ENCODE measurements around the gene SUMO2. TPM values are rescaled to one million over a fixed set of nuclear protein-coding genes. Genes with fewer than 3 reads are reported as not detected.
A peak's percentile ranks its signal among the peaks of the same experiment; 100 is the strongest.
"Not testable (repeated sequence)": the region's sequence is repeated elsewhere in the genome, so short reads cannot be mapped to it uniquely, and the experiment has no call there.

Gene SUMO2
- total RNA-seq, 2 donors from 2014 or later: 235 to 254 TPM

DNA sequence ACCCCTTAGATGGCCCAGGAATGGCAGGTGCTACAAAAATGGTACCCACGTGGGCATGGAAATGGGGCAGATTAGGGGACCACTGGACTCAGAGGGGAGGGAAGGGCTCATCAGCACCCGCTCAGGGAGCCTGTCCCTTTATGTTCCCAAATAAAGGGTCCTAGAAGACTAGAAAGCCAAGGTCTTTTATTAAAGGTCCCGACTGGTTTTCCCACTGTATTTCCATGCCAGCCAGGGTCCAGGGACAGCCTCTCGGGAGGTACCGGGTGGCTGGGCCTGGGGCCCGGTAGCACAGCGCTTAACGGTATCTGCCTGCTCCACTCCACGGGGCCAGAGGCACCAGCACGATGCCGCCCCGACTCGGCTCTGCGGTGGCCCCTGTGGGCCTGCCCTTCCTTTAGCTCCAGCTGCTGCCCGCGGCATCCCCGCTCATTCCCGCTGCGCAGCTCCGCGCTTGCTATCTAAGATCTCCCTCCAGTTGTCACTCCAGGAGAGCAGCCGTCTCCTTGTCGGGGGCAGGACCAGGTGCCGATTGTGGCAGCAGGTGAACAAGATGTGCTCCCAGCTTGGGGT is 52.6 kb downstream of the SUMO2 start:
- no peak for ATAC-seq
- intact Hi-C loops (cut with DNase I, micrococcal nuclease): no loop called here
- DNase-seq: no peak

DNA sequence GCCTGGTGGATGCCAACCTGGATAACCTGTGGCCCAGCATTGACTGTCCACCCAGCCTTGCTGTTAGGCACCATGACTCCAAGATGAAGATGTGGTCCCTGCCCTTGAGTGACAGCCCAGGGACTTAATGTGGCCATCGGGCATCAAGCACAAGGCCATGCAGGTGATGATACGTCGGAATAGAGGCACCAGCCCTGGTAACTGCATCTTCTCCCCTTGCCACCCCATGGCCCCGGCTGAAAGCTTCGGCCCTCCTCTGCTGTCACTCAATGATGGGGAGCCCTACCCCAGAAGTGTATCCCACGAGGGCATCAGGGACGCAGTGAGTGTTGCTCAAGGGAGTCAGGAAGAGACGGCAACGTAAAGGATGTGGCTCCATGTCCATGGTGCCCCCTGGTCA is 53.2 kb downstream of the SUMO2 start:
- no peak for DNase-seq
- no peak for ATAC-seq
- intact Hi-C loops (cut with DNase I, micrococcal nuclease): no loop called here

DNA sequence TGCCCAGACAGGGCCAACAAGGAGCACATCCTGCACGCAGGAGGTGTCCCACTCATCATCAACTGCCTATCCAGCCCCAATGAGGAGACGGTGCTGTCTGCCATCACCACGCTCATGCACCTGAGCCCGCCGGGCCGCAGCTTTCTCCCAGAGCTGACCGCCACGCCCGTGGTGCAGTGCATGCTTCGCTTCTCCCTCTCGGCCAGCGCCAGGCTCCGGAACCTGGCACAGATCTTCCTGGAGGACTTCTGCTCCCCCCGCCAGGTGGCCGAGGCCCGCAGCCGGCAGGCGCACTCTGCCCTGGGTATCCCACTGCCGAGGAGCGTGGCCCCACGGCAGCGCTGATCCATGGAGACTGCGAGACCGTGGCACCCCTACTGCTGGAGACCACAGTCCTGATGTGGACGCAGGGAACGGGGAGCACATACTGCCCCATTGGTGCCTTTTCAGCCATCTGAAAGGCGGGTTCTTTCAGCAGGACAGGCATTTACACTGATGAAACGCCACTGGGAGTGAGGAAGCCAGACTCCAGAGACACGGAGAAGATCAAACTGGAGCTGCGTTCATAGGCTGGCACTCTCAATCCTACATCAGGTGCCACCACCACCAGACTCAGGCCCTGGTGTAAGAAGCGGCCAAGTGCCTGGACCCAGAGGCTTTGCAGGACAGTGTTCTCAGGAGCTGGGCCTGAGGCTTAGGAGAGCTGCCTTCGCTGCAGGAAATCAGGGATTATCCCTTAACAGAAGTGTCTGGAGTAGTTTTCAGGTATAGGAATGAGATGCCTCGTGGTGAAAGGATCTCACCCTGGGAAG is 53.9 kb downstream of the SUMO2 start:
- intact Hi-C loops (cut with DNase I, micrococcal nuclease): no loop called here
- no peak for ATAC-seq
- DNase-seq: no peak

DNA sequence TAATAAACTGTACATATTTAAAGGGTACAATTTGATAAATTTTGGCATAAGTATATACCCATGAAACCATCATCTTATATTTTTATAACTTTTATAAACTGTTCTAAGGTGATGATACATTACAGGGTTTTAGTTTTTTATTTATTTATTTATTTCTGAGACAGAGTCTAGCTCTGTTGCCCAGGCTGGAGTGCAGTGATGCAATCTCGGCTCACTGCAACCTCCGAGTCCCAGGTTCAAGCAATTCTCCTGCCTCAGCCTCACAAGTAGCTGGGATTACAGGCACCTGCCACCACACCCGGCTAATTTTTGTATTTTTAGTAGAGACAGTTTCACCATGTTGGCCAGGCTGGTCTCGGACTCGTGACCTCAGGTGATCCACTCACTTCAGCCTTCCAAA is 54.8 kb downstream of the SUMO2 start:
- DNase-seq; intact Hi-C loops (cut with DNase I, micrococcal nuclease): not testable (repeated sequence)
- ATAC-seq: peak; percentile 2

DNA sequence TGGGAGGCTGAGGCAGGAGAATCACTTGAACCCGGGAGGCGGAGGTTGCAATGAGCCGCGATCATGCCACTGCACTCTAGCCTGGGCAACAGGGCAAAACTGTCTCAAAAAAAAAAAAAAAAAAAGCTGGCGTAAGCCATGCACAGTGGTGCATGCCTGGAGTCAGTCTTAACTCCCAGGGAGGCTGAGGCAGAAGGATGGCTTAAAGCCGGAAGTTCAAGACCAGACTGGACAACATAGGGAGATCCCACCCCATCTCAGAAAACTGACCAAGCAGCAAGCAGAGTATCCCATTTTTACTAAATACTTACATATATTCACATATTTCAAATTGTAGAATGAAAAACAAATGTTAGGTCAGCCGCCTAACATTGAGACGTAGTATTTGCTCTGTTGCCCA is 55.8 kb downstream of the SUMO2 start:
- DNase-seq: no peak
- intact Hi-C loops (cut with DNase I, micrococcal nuclease): no loop called here

DNA sequence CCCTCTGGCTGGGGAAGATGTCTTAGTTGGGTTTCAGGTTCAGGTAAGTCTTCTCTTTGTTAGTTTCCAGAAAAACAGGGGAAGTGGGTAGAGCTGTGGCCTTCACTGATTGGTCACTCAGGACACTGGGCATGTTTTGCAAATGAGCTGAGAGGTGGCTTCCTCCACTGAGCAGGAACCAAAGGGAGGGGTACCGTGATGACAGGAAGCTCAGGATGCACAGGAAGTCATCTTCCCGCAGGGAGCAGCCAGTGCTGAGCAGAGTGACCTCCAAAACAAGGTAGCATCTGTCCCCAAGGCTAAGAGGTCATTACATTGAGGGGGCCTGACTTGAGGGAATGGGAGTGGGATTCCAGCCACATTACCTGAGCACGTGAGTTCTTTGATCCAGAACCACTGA is 56.8 kb downstream of the SUMO2 start:
- DNase-seq (no peak), ATAC-seq (no peak)
- intact Hi-C loops (cut with DNase I, micrococcal nuclease): no loop called here

More for the DNA sequence above, 55.8 kb downstream of the SUMO2 start:
- ATAC-seq: no peak

DNA sequence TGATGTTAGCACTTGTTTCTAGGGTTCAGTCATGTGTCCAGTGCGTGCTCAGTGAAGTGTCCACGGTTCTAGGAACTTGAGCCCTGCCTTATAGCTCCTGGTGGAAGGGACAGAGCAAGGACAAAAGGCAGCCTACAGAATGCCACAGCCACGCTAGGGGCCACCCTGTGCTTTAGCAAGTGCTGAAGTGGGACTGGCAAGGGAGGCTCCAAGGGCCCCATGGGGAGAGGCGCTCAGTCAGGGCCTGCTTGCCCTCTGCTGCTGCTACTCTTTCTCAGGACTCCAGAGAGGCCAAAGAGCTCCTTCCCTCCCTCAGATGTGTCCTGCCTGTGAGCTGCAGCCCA is 58.0 kb downstream of the SUMO2 start:
- no peak for DNase-seq
- intact Hi-C loops (cut with DNase I, micrococcal nuclease): no loop called here
- peak; percentile 12 for ATAC-seq

DNA sequence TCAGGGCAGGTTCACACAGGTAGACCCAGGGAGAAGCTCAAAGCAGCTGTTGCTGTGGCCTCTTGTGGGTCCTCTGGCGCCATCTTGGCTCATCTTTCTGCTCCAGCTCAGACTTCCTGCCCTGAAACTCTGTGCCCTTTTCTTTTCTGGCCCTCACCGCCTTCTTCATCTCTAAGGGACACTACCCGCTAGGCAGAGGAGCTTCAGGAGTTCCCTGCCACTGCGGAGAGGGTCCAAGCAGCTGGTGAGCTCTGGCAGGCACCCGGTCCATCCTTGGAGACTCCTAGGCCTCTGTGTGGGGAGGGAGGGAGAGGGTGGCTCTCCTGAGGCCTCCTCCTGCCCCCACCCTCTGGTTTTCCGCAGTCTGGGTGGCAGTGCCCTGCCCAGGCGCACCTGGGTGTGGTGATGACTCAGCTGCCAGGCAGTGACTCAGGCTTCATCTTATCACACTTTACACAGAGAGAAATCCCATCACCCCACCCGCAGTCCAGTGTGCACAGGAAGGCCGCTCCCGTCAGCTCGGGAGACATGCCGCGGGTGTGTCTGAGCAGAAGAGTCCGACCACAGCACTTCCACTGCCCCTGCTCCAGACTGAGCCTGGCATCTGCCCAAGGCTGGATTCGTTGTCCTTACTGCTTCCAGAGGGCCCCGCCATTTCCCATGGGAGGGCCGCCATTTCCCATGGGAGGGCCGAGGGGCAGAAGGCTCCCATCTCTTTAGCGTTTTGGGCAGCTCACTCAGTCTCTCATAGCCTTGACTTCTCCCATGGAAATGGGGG is 58.5 kb downstream of the SUMO2 start:
- peak; percentile 90 to 97 for DNase-seq
- intact Hi-C loops (cut with DNase I, micrococcal nuclease): no loop called here

DNA sequence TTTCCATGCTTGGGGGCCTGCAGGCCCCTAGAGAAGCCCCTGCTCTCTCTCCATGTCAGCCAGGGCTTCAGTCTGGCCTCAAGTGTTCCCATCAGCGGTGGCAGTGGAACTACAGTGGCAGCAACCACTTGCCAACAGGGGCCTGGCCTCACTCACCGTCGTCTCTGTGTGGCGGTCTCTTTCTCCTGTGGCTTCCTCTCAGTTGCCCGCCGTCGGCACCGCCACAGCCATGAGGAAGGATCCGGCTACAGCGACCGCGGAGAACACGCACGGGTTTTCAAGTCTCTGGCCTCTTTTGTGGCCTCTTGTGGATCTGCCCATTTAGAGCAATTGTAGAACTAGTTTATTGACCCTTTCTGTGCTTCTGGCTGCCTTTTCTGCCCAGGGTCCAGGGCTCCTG is 64.5 kb downstream of the SUMO2 start:
- DNase-seq (no peak), ATAC-seq (no peak)
- intact Hi-C loops (cut with DNase I, micrococcal nuclease): loop anchor here in 1 of 2 donors (10.0 kb wide), 1 partner anchor 86 kb away; the partner anchor contains the start of gene NUP85

More for the DNA sequence above, 58.5 kb downstream of the SUMO2 start:
- peak; percentile 88 for ATAC-seq

DNA sequence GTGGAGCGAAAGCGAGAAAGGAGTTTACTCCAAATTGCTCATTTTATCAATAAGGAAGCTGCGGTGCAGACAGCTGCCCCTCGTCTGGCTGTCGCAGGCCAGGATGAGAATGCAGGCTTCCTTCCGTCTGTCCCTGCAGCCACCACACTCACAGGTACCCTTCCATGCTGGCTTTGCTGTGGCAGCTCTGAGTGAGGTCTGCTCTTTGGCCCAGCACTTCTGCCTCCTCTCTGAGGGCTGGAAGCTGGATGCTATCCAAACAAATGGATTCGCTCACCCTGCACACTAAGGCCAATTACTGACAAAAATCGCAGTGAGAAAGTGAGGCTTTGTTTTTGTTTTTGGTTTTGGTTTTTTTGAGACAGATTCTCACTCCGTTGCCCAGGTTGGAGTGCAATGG is 66.0 kb downstream of the SUMO2 start:
- intact Hi-C loops (cut with DNase I, micrococcal nuclease): loop anchor here in 1 of 2 donors (10.0 kb wide), 1 partner anchor 88 kb away; the partner anchor contains the start of gene NUP85
- no peak for DNase-seq

More for the DNA sequence above, 66.0 kb downstream of the SUMO2 start:
- no peak for ATAC-seq

Other genes with a start within 250 kb of the SUMO2 start
- gene OTOP3, start 247.1 kb downstream of the SUMO2 start, total RNA-seq: 1 to 10 TPM; 1.4 to 2.4 TPM
- 10 to 100 TPM; 55.4 to 69.3 TPM for gene HID1, start 210.2 kb downstream of the SUMO2 start, total RNA-seq
- gene CDR2L, start 195.3 kb downstream of the SUMO2 start, total RNA-seq: 1 to 10 TPM; 3.1 to 3.2 TPM
- 10 to 100 TPM; 23.6 to 30.4 TPM for gene MRPL58, start 170.3 kb downstream of the SUMO2 start, total RNA-seq
- gene ATP5PD, start 136.0 kb downstream of the SUMO2 start, total RNA-seq: 100 to 1,000 TPM; 310 to 381 TPM
- gene KCTD2, start 135.7 kb downstream of the SUMO2 start, total RNA-seq: 10 to 100 TPM; 16.7 to 19.7 TPM
- gene SLC16A5, start 95.0 kb downstream of the SUMO2 start, total RNA-seq: 10 to 100 TPM; 26.6 to 39.6 TPM
- 10 to 100 TPM; 20.3 to 29.9 TPM for gene ARMC7, start 73.0 kb downstream of the SUMO2 start, total RNA-seq
- gene NT5C, start 51.2 kb downstream of the SUMO2 start, total RNA-seq: 10 to 100 TPM; 77.6 to 86.6 TPM
- 100 to 1,000 TPM; 212 to 220 TPM for gene JPT1, start 28.4 kb downstream of the SUMO2 start, total RNA-seq
- gene NUP85, start 22.7 kb upstream of the SUMO2 start, total RNA-seq: 10 to 100 TPM; 43.9 to 56.3 TPM
- 10 to 100 TPM; 39.9 to 46.5 TPM for gene GGA3, start 78.6 kb upstream of the SUMO2 start, total RNA-seq
- gene MRPS7, start 78.9 kb upstream of the SUMO2 start, total RNA-seq: 10 to 100 TPM; 48.1 to 66.9 TPM
- gene MIF4GD, start 88.3 kb upstream of the SUMO2 start, total RNA-seq: 10 to 100 TPM; 18.4 to 24.7 TPM
- gene SLC25A19, start 106.5 kb upstream of the SUMO2 start, total RNA-seq: 10 to 100 TPM; 10.7 to 14.0 TPM
- 100 to 1,000 TPM; 112 to 117 TPM for gene GRB2, start 222.7 kb upstream of the SUMO2 start, total RNA-seq

All from left colon (tissue), 2 donors.